GDM1 (cell line): Measurements from ENCODE around the gene MAJIN.

Source experiments
- DNase-seq: peaks from one replicate; lab custom pipeline; 2025; lab: John Stamatoyannopoulos, UW

The MAJIN gene

GRCh38 chr11:64911689-64912088 is 60.2 kb downstream of the MAJIN start:
- no peak for DNase-seq

- DNase-seq = no peak
Observed at GRCh38 chr11:64911142-64911541, 60.8 kb downstream of the MAJIN start.

DNA sequence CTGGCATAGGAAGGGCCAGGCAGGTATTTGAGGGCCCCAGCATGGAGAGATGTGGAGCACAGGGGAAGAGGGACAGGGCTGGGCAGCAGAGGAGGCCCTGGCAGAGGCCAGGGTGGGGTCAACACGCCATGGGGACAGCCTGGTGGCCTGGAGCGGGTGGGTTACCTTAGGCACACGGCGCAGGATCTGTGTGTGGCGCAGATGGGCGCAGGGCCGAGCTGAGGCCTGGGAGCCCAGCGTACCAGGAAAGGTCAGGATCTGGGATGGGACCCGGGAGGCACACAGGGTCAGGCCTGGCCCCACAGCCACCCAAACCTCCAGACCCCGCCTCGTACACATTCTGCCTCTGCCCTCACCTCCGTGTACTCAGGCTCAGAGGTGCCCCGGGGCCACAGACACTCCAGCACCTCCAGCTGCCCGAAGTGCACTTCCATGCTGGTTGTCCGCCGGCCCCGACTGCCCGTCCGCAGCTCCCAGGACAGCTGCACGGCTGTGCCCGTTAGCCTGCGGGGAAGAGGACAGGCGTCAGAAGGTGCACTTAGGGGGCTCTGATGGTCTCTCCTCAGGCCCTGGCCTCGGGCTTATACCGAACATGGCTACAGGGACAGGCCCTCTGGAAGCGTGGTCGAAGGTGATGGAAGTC is 61.3 kb downstream of the MAJIN start:
- DNase-seq = no peak

DNA sequence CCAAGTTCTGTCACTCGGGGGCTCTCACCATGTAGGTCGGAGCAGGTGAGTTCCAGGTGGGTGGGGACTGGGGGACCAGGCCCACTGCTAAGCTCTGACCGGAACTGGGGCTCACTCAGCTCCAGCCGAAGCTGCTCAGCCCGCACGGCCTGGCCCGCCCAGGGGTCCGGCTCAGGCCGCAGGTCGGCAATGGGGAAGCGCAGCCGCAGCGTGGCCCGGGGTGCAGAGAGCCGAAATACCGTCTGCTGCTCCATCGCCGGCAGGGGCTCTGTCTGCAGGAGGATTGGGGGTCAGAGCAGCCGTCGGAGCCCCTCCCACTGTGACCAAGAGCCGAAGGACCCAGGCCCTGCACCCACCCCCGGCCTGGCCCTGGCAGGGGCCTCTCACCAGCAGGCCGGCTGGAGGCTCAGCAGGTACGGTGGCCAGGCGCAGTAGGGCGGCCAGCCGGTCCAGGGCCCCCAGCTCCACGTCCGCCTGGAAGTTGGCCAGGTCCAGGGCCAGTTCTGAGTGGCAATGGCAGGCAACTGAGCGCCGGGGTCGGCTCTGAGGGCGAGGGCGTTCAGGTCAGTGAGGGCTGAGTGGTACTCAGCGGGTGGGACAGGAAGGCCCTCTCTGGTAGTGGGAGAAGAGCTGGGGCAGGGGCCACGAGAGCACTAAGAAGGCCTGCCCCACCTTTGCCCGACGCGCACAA is 62.1 kb downstream of the MAJIN start:
- DNase-seq = no peak

DNA sequence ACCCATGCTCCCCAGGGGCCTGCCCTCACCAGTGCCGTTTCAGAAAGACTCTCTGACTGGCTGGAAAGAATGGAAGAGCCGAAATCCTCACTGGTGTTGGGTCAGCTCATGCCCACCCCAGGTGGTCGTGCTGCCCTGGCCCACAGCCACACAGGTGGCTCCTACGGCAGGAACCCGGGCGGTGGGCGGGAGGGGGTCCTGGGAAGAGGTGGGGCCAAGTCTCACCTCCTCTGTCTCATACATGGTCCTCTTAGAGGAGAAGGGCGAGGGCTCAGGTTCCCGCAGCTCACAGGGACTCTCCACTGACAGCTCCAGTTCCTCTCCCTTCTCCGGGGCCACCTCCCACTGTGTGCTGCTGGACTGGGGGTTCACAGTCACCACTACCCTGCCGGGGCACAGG is 63.1 kb downstream of the MAJIN start:
- no peak for DNase-seq

DNA sequence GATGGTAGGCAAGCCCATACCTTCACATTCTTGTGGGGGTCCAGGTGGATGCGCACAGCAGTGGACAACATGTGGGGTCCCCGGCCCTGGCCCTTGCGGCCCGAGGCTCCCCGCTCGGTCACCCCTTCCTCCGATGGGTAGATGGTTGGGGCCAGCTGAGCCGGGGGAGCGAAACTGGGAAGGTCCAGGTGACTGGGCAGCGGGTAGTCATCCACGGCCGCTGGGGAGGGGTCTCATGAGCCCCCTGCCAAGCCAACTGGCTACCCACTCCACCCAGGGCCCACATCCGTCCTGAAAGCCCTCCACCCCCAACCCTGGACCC is 65.6 kb downstream of the MAJIN start:
- DNase-seq = no peak

DNA sequence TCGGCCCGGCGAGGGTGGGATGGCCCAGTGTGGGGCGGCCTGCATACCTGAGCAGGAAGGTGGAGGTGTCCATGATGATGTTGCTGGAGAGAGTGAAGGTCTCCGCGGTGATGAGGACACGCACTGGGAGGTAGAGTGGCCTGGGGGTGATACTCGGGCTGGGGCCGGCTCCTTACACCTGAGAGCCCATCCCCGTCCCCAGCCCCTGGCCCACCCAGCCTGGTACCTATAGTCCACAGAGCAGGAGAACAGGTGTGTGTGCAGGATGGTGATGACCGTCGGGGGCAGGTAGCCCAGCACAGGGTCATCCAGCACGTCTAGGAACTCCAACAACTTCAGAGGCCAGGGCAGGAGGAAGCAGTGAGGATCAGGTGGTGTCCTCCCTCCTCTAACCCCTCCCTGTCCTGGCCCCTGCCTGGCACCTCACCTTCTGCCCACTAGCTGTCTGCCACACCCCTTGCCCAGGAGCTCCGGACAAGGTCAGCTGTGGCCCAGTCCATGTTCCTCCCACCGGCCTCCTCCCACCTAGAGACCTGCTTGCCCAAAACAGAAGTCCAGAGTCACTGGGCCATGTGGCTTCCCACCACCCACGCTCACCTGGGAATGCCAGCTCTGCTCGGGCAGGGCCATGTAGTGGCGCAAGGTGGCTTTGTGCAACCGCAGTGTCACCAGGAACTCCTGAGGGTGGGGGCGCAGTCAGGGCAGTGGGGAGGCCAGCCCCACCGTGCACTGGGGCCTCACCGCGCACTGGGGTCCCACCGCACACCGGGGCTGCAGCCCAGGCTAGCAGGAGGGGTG is 66.2 kb downstream of the MAJIN start:
- DNase-seq = no peak

- DNase-seq = no peak
Observed at GRCh38 chr11:64903291-64903833, 68.5 kb downstream of the MAJIN start.

DNA sequence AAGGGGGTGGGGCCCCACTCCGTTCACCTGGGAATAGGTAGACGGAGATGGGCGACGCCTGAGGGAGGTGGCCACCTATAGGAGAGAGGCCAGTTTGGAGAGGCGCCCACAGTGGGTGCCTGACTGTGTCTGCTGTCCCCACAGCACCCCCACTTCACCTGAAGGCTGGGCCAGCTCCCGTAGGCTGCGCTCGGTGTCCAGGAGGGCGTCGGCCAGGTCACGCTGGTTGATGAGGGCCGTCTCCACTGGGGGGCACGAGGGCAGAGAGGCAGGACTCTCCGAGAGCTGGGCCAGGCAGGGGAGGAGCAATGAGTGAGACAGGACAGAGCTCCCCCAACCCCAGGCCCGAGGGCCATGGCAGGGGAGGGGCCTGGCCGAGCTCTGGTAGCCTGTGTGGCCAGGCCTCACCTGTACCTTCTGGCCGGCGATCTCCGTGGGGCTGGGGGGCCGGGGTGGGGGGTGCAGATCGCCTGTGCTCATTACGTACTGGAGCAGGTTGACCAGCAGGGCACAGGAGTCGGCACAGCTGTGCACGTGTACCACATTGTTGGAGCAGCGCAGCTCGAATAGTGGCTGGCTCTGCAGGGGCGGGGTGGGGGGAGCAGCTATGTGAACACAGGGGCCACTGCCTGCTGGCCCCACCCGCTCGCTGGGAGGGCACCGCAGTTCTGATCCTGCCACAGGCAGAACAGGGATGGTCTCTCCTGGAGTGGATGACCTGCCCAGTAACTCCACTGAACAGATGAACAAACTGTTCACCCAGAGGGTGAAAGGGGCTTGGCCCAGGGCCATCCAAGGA is 69.6 kb downstream of the MAJIN start:
- no peak for DNase-seq

- no peak for DNase-seq
Observed at GRCh38 chr11:64900774-64901173, 71.1 kb downstream of the MAJIN start.

- no peak for DNase-seq
Observed at GRCh38 chr11:64900263-64900678, 71.6 kb downstream of the MAJIN start.

GRCh38 chr11:64898541-64898940 is 73.4 kb downstream of the MAJIN start:
- no peak for DNase-seq

DNA sequence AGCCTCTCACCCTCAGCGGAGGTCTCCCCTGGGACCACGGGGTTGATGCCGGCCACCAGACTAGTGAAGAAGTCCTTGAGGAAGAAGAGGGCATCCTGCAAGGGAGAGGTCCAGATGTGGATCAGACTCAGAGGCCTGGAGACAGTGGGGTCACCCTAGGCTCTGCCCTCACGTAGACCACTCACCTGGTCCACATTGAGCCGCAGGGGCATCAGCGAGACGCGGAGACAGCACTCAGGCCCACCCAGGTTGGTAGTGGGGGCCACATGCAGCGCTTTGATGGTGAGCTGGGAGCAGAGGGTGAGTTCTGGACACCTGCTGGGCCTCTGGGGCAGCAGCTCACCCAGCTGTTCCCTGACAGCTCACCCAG is 73.8 kb downstream of the MAJIN start:
- DNase-seq = no peak

DNA sequence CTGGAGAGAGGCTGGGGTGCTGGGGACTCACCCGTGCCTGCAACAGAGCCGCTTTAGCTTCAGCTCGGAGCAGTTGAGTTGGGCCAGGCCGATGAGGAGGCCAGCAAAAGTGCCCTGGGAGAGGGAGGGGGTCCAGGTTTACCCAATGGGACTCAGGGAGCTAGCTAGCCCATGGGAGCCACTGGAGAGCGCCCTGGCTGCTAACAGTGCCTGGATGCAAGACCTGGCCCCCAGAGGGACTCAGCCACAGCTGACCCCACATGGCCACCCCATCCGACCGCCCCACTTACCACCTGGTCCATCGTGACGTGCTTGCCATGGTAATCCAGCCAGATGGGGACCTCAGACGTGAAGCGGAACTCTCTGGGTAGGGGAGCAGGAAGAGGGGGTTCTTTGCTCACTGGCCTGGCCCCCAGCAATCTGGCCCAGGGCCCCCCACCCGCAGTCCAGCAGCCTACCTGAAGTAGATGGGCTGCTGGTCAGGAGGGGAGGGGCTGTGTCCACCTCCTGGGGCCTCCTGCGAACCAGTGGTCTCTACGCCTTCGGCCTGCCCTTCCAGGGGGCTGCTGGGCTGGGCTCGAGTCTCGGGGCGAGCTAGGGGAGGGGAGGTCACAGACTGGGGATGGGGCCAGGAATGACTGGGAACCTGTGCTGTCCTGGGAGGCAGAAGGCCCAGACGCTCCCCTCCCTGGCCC is 74.4 kb downstream of the MAJIN start:
- no peak for DNase-seq

- DNase-seq = no peak
Observed at GRCh38 chr11:64896448-64897022, 75.4 kb downstream of the MAJIN start.

DNA sequence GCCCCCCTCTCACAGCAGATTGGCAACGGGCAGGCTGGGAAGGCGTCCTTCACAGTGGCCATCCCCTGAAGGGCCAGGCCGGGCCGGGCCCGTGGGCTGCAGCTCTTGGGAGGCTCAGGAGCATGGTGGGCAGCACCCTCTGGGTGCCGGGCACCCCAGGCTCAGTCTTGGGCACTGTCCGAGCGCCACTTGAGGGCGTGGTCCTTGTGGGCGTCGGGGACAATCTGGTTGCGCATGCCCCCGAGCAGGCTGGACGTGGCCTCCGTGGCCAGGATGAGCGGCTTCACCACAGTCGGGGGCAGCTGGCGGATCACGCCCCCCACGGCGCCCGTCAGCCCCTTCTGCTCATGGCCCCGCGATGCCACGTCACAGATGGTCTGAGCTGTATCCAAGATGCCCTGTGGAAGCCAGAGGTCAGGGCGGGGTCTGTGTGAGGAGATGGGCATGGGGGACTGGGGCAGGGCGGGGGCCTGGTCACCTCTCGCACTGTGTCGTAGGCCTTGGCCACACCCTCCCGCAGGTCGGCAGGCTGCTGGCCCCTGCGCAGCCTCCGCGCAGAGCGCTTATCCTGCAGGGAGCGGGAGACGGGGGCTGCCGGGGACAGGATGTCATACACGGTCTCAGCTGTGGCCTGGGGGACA is 77.0 kb downstream of the MAJIN start:
- no peak for DNase-seq

GRCh38 chr11:64894070-64894811 is 77.7 kb downstream of the MAJIN start:
- DNase-seq = peak; percentile 62

GRCh38 chr11:64893194-64894069 is 78.5 kb downstream of the MAJIN start:
- no peak for DNase-seq

GRCh38 chr11:64892838-64893193 is 79.1 kb downstream of the MAJIN start:
- DNase-seq = no peak
